GM23338 (cell line): ENCODE results near the gene PDGFRB. TPM values are rescaled to one million over a fixed set of nuclear protein-coding genes. Genes with fewer than 3 reads are reported as not detected.
"Not testable (repeated sequence)": the region's sequence is repeated elsewhere in the genome, so short reads cannot be mapped to it uniquely, and the experiment has no call there.

ENCODE experiments used
- ATAC-seq: fragments of 200-7000 bp; cut with Tn5 transposase; 3 replicates; pipeline ENCODE4 v1.9.1; 2020
- DNase-seq: peaks from one replicate; pipeline ENCODE4 v3.0.0-alpha.2; 2015; ENCODE audit warnings: low spot score
- H2AFZ ChIP-seq: fragments of 200-600 bp; sonication (generic); 2 replicates; pipeline ENCODE4 v1.8.0; 2016; ENCODE audit warnings: antibody characterized with exemption, mild to moderate bottlenecking, moderate library complexity
- H3F3A ChIP-seq: fragments of 200-600 bp; sonication (generic); replicated peaks from 2 replicates; pipeline ENCODE4 v1.8.0; 2017; ENCODE audit warnings: antibody characterized with exemption, mixed run types, low read depth
- H3K27ac ChIP-seq: fragments of 200-600 bp; sonication (generic); 2 replicates; pipeline ENCODE4 v1.6.1; 2016; ENCODE audit warnings: low read depth
- H3K27me3 ChIP-seq: fragments of 200-600 bp; sonication (generic); 2 replicates; pipeline ENCODE4 v1.8.0; 2016; ENCODE audit warnings: mild to moderate bottlenecking, mixed run types, moderate library complexity; ENCODE audit not compliant: insufficient read depth
- H3K36me3 ChIP-seq: fragments of 200-600 bp; sonication (generic); 2 replicates; pipeline ENCODE4 v1.8.0; 2016; ENCODE audit warnings: mild to moderate bottlenecking; ENCODE audit not compliant: insufficient read depth
- H3K4me1 ChIP-seq: fragments of 200-600 bp; sonication (generic); 2 replicates; pipeline ENCODE4 v1.8.0; 2016; ENCODE audit warnings: mild to moderate bottlenecking, moderate library complexity; ENCODE audit not compliant: insufficient read depth
- H3K4me2 ChIP-seq: fragments of 200-600 bp; sonication (generic); 2 replicates; pipeline ENCODE4 v1.7.1; 2017; ENCODE audit warnings: mixed run types
- H3K4me3 ChIP-seq: fragments of 200-600 bp; sonication (generic); 2 replicates; pipeline ENCODE4 v1.6.1; 2016; ENCODE audit warnings: mixed run types
- H3K79me2 ChIP-seq: fragments of 200-600 bp; sonication (generic); replicated peaks from 2 replicates; pipeline ENCODE4 v1.8.0; 2017; ENCODE audit warnings: mild to moderate bottlenecking; ENCODE audit not compliant: insufficient read depth
- H3K9me2 ChIP-seq: fragments of 200-600 bp; sonication (generic); 2 replicates; pipeline ENCODE4 v1.8.0; 2017; ENCODE audit not compliant: insufficient read depth
- H4K20me1 ChIP-seq: fragments of 200-600 bp; sonication (generic); replicated peaks from 2 replicates; pipeline ENCODE4 v1.8.0; 2017; ENCODE audit warnings: mild to moderate bottlenecking; ENCODE audit not compliant: insufficient read depth
- H3K27ac Mint-ChIP-seq: 2 replicates; pipeline ENCODE4 v1.8.0; 2020; ENCODE audit warnings: inconsistent platforms, mild to moderate bottlenecking, moderate library complexity, mixed read lengths
- H3K27me3 Mint-ChIP-seq: 3 replicates; pipeline ENCODE4 v1.8.0; 2022; ENCODE audit warnings: low read depth, mild to moderate bottlenecking, moderate library complexity, mixed read lengths, inconsistent platforms; ENCODE audit not compliant: insufficient read depth, poor library complexity
- H3K36me3 Mint-ChIP-seq: 3 replicates; pipeline ENCODE4 v1.8.0; 2021; ENCODE audit warnings: low read depth, mild to moderate bottlenecking, inconsistent platforms, moderate library complexity, mixed read lengths
- H3K4me1 Mint-ChIP-seq: 3 replicates; pipeline ENCODE4 v1.8.0; 2020; ENCODE audit warnings: mild to moderate bottlenecking, inconsistent platforms, mixed read lengths
- H3K4me3 Mint-ChIP-seq: 3 replicates; pipeline ENCODE4 v1.8.0; 2021; ENCODE audit warnings: moderate library complexity, mild to moderate bottlenecking, inconsistent platforms, mixed read lengths
- H3K9me3 Mint-ChIP-seq: 3 replicates; pipeline ENCODE4 v1.8.0; 2020; ENCODE audit warnings: moderate library complexity, mild to moderate bottlenecking, inconsistent platforms, mixed read lengths
- EZH2 ChIP-seq: fragments of 200-600 bp; sonication (generic); IDR thresholded peaks from one replicate; pipeline ENCODE4 v1.8.0; 2017; ENCODE audit warnings: antibody characterized with exemption, mild to moderate bottlenecking, low read depth; ENCODE audit not compliant: unreplicated experiment
- EZH2phosphoT487 ChIP-seq: fragments of 200-600 bp; sonication (generic); IDR thresholded peaks from one replicate; pipeline ENCODE4 v1.8.1; 2018; ENCODE audit warnings: antibody characterized with exemption; ENCODE audit not compliant: unreplicated experiment
- POLR2AphosphoS5 ChIP-seq: IDR thresholded peaks from 2 replicates; pipeline ENCODE4 v1.6.1; 2016; ENCODE audit warnings: antibody characterized with exemption, low read depth
- STAT1 ChIP-seq: IDR thresholded peaks from one replicate; pipeline ENCODE4 v1.6.1; 2016; ENCODE audit warnings: antibody characterized with exemption; ENCODE audit not compliant: unreplicated experiment
- ZNF114 ChIP-seq: fragments of 250-450 bp; sonication (Bioruptor Pico); IDR thresholded peaks from 2 replicates; pipeline ENCODE4 v1.5.0; 2020; ENCODE audit warnings: mild to moderate bottlenecking, moderate library complexity
- ZNF331 ChIP-seq: fragments of 250-450 bp; sonication (Bioruptor Pico); IDR thresholded peaks from 2 replicates; pipeline ENCODE4 v1.5.0; 2020; ENCODE audit warnings: low read depth, mild to moderate bottlenecking, moderate library complexity
- polyA plus RNA-seq: library from polyadenylated mRNA; unstranded; fragments of >200 nt; fragmentation: Nextera tagmentation; extraction: Ambion mirVana; gene quantifications from 2 replicates; pipeline ENCODE4 v1.2.1, GENCODE V29; 2016
- total RNA-seq: library from RNA; depleted of rRNA; stranded (reverse); fragments of >200 nt; shearing (Covaris generic); gene quantifications from 2 replicates; pipeline ENCODE4 v1.2.3, GENCODE V29; 2014
- TF ChIP-seq, protein P1 (sequence below): fragments of 250-450 bp; sonication (Bioruptor Pico); IDR thresholded peaks from 2 replicates; pipeline ENCODE4 v1.5.0; 2020; ENCODE audit warnings: mild to moderate bottlenecking, moderate library complexity
- TF ChIP-seq, protein P2 (sequence below): IDR thresholded peaks from one replicate; pipeline ENCODE4 v1.6.1; 2018; ENCODE audit warnings: antibody characterized with exemption; ENCODE audit not compliant: unreplicated experiment
- TF ChIP-seq, protein P3 (sequence below), 2 experiments: fragments of 200-600 bp in 1 of 2; sonication (generic) in 1 of 2; conservative IDR thresholded peaks; 2 replicates each; pipeline versions ENCODE4 v1.5.1 to v1.6.1; 2016 to 2017; ENCODE audit warnings: antibody characterized with exemption in 2 of 2, low read depth in 2 of 2, mild to moderate bottlenecking in 2 of 2, moderate library complexity in 1 of 2

Gene PDGFRB
- total and polyA plus RNA-seq, 2 experiments from 2014 or later = 4.5 to 11.3 TPM

DNA sequence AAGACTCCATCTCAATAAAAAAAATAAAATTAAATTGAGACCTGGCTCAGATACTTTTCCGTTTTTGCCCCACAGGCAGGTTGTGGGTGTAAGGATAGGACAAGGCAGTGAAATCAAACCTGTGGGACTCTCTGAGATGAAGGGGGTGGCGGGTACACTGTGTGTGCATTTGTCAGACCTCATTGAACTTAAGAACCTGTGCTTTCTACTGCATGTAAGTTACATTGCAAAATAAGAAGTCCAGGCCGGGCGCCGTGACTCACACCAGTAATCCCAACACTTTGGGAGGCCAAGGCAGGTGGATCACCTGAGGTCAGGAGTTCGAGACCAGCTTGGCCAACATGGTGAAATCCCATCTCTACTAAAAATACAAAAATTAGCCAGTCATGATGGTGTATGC lies 70.9 kb downstream of the PDGFRB start:
- not testable (repeated sequence) for DNase-seq, H3K4me3 ChIP-seq, H3K27ac Mint-ChIP-seq, H3K9me2 ChIP-seq, H3K27me3 Mint-ChIP-seq, H3F3A ChIP-seq, H3K36me3 ChIP-seq, H2AFZ ChIP-seq, H3K4me1 Mint-ChIP-seq, H3K4me3 Mint-ChIP-seq, H4K20me1 ChIP-seq, H3K9me3 Mint-ChIP-seq, H3K4me2 ChIP-seq, H3K36me3 Mint-ChIP-seq, ATAC-seq, H3K79me2 ChIP-seq, H3K27me3 ChIP-seq, H3K27ac ChIP-seq
- H3K4me1 ChIP-seq = peaks cover 12% of the 10 kb centered on the region

DNA sequence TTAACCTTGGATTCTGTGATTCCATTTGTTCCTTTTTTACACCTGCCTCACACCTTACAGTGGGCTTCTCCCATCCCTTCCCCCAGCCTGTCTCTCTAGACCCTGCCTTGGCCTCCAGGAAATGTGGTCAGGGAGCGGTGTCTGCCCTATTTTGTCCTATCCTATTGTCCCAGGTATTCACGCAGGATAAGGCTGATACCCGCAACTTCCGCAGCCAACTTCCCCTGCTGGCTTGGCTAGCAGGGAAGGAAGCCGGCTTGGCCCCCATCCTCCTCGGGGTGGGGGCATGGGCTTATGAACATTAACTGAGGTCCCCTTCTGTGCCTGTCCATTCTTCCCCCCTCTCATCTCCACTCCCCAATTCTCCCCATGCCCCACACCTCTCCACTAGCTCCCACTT lies 72.8 kb downstream of the PDGFRB start:
- TF ChIP-seq STAT1 (no peak), ZNF331 (CRISPR knock-in tag) (no peak), EZH2 (no peak), POLR2AphosphoS5 (no peak), EZH2phosphoT487 (no peak), ZNF114 (no peak)
- TF ChIP-seq, protein P1, sequence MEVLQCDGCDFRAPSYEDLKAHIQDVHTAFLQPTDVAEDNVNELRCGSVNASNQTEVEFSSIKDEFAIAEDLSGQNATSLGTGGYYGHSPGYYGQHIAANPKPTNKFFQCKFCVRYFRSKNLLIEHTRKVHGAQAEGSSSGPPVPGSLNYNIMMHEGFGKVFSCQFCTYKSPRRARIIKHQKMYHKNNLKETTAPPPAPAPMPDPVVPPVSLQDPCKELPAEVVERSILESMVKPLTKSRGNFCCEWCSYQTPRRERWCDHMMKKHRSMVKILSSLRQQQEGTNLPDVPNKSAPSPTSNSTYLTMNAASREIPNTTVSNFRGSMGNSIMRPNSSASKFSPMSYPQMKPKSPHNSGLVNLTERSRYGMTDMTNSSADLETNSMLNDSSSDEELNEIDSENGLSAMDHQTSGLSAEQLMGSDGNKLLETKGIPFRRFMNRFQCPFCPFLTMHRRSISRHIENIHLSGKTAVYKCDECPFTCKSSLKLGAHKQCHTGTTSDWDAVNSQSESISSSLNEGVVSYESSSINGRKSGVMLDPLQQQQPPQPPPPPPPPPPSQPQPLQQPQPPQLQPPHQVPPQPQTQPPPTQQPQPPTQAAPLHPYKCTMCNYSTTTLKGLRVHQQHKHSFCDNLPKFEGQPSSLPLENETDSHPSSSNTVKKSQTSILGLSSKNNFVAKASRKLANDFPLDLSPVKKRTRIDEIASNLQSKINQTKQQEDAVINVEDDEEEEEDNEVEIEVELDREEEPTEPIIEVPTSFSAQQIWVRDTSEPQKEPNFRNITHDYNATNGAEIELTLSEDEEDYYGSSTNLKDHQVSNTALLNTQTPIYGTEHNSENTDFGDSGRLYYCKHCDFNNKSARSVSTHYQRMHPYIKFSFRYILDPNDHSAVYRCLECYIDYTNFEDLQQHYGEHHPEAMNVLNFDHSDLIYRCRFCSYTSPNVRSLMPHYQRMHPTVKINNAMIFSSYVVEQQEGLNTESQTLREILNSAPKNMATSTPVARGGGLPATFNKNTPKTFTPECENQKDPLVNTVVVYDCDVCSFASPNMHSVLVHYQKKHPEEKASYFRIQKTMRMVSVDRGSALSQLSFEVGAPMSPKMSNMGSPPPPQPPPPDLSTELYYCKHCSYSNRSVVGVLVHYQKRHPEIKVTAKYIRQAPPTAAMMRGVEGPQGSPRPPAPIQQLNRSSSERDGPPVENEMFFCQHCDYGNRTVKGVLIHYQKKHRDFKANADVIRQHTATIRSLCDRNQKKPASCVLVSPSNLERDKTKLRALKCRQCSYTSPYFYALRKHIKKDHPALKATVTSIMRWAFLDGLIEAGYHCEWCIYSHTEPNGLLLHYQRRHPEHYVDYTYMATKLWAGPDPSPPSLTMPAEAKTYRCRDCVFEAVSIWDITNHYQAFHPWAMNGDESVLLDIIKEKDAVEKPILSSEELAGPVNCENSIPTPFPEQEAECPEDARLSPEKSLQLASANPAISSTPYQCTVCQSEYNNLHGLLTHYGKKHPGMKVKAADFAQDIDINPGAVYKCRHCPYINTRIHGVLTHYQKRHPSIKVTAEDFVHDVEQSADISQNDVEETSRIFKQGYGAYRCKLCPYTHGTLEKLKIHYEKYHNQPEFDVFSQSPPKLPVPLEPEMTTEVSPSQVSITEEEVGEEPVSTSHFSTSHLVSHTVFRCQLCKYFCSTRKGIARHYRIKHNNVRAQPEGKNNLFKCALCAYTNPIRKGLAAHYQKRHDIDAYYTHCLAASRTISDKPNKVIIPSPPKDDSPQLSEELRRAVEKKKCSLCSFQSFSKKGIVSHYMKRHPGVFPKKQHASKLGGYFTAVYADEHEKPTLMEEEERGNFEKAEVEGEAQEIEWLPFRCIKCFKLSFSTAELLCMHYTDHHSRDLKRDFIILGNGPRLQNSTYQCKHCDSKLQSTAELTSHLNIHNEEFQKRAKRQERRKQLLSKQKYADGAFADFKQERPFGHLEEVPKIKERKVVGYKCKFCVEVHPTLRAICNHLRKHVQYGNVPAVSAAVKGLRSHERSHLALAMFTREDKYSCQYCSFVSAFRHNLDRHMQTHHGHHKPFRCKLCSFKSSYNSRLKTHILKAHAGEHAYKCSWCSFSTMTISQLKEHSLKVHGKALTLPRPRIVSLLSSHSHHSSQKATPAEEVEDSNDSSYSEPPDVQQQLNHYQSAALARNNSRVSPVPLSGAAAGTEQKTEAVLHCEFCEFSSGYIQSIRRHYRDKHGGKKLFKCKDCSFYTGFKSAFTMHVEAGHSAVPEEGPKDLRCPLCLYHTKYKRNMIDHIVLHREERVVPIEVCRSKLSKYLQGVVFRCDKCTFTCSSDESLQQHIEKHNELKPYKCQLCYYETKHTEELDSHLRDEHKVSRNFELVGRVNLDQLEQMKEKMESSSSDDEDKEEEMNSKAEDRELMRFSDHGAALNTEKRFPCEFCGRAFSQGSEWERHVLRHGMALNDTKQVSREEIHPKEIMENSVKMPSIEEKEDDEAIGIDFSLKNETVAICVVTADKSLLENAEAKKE (CRISPR knock-in tag) = no peak
- TF ChIP-seq, protein P2, sequence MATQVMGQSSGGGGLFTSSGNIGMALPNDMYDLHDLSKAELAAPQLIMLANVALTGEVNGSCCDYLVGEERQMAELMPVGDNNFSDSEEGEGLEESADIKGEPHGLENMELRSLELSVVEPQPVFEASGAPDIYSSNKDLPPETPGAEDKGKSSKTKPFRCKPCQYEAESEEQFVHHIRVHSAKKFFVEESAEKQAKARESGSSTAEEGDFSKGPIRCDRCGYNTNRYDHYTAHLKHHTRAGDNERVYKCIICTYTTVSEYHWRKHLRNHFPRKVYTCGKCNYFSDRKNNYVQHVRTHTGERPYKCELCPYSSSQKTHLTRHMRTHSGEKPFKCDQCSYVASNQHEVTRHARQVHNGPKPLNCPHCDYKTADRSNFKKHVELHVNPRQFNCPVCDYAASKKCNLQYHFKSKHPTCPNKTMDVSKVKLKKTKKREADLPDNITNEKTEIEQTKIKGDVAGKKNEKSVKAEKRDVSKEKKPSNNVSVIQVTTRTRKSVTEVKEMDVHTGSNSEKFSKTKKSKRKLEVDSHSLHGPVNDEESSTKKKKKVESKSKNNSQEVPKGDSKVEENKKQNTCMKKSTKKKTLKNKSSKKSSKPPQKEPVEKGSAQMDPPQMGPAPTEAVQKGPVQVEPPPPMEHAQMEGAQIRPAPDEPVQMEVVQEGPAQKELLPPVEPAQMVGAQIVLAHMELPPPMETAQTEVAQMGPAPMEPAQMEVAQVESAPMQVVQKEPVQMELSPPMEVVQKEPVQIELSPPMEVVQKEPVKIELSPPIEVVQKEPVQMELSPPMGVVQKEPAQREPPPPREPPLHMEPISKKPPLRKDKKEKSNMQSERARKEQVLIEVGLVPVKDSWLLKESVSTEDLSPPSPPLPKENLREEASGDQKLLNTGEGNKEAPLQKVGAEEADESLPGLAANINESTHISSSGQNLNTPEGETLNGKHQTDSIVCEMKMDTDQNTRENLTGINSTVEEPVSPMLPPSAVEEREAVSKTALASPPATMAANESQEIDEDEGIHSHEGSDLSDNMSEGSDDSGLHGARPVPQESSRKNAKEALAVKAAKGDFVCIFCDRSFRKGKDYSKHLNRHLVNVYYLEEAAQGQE = no peak
- TF ChIP-seq, protein P3, sequence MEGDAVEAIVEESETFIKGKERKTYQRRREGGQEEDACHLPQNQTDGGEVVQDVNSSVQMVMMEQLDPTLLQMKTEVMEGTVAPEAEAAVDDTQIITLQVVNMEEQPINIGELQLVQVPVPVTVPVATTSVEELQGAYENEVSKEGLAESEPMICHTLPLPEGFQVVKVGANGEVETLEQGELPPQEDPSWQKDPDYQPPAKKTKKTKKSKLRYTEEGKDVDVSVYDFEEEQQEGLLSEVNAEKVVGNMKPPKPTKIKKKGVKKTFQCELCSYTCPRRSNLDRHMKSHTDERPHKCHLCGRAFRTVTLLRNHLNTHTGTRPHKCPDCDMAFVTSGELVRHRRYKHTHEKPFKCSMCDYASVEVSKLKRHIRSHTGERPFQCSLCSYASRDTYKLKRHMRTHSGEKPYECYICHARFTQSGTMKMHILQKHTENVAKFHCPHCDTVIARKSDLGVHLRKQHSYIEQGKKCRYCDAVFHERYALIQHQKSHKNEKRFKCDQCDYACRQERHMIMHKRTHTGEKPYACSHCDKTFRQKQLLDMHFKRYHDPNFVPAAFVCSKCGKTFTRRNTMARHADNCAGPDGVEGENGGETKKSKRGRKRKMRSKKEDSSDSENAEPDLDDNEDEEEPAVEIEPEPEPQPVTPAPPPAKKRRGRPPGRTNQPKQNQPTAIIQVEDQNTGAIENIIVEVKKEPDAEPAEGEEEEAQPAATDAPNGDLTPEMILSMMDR (conservative IDR thresholded peaks at IDR 0.05; ENCODE audit: low read depth in 2 of 2) = no peak
- peaks cover 8% of the 10 kb centered on the region for H3K27me3 Mint-ChIP-seq
- Histone ChIP-seq H3K4me1 (peaks cover 12% of the 10 kb centered on the region), H3K9me2 (no peaks in the 10 kb centered on the region), H3K27me3 (no peaks in the 10 kb centered on the region), H3K79me2 (no peaks in the 10 kb centered on the region), H3K36me3 (no peaks in the 10 kb centered on the region), H3K27ac (no peak overlapping the region), H3F3A (no peaks in the 10 kb centered on the region), H4K20me1 (no peaks in the 10 kb centered on the region), H3K4me3 (no peak overlapping the region), H3K4me2 (no peak overlapping the region), H2AFZ (no peak overlapping the region)
- no peak overlapping the region for H3K27ac Mint-ChIP-seq
- no peaks in the 10 kb centered on the region for H3K9me3 Mint-ChIP-seq
- H3K4me1 Mint-ChIP-seq = peaks cover 8% of the 10 kb centered on the region; the same call in 2 of the 3 replicates
- H3K36me3 Mint-ChIP-seq = no peaks in the 10 kb centered on the region
- DNase-seq (no peak), ATAC-seq (no peak)
- H3K4me3 Mint-ChIP-seq = no peak overlapping the region
